ENCODE data around the gene SLC16A2.

Gene SLC16A2

DNA sequence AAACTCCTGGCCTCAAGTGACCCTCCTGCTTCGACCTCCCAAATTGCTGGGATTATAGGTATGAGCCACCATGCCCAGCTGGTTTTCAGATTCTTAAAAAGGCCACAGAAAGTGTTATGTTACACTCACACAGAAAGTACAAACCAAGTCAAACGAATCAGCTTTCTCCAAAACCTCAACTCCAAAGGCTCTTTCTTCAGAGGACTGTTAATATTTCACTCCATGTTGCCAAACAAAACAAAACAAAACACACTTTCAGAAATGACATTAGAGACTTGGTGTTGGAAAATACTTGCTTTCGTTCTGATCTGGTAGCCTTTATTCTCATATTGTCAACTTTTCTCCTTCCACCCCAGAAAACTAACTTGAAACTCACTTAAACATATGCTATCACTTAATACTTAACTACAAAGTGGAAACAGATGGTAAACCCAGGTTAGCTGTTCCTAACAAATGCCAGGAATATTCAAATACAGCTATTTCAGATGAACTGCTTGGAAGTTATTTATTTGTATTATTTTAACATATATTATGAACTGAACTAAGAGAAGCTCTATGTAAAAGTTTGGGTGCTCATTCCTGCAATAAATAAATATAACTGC is 158.4 kb downstream of the SLC16A2 start:
- H3K4me3 ChIP-seq (ENCODE audit: low read length) = no peak overlapping the region
- no peak overlapping the region for H3K27ac ChIP-seq (ENCODE audit: low read depth, low read length)
- no peaks in the 10 kb centered on the region for H3K36me3 ChIP-seq (ENCODE audit: control insufficient read depth, low read length)
- no peaks in the 10 kb centered on the region for H3F3A ChIP-seq (ENCODE audit: control insufficient read depth, insufficient read depth)
- no peaks in the 10 kb centered on the region for H3K4me1 ChIP-seq (ENCODE audit: control insufficient read depth, low read length)
- no peaks in the 10 kb centered on the region for H3K27me3 ChIP-seq (ENCODE audit: control insufficient read depth, low read length)
- TF ChIP-seq, protein P1, sequence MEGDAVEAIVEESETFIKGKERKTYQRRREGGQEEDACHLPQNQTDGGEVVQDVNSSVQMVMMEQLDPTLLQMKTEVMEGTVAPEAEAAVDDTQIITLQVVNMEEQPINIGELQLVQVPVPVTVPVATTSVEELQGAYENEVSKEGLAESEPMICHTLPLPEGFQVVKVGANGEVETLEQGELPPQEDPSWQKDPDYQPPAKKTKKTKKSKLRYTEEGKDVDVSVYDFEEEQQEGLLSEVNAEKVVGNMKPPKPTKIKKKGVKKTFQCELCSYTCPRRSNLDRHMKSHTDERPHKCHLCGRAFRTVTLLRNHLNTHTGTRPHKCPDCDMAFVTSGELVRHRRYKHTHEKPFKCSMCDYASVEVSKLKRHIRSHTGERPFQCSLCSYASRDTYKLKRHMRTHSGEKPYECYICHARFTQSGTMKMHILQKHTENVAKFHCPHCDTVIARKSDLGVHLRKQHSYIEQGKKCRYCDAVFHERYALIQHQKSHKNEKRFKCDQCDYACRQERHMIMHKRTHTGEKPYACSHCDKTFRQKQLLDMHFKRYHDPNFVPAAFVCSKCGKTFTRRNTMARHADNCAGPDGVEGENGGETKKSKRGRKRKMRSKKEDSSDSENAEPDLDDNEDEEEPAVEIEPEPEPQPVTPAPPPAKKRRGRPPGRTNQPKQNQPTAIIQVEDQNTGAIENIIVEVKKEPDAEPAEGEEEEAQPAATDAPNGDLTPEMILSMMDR (IDR thresholded peaks at IDR 0.05; ENCODE audit: low read depth, low read length, poor library complexity, severe bottlenecking) = no peak
- TF ChIP-seq EZH2phosphoT487 (IDR thresholded peaks at IDR 0.05; ENCODE audit: borderline replicate concordance, low read length) = no peak
- H3K79me2 ChIP-seq (ENCODE audit: control insufficient read depth, low read length) = no peaks in the 10 kb centered on the region
- no peaks in the 10 kb centered on the region for H4K20me1 ChIP-seq (ENCODE audit: control insufficient read depth, insufficient read depth, low read depth, low read length)
- H3K4me2 ChIP-seq (ENCODE audit: low read length) = no peak overlapping the region
- no peaks in the 10 kb centered on the region for H3K9me3 ChIP-seq (ENCODE audit: control insufficient read depth, insufficient read depth, low read length)
- no peaks in the 10 kb centered on the region for H3K9me2 ChIP-seq (replicated peaks; ENCODE audit: control insufficient read depth, low read length)
